Sigmoid colon (tissue), 7 donors: ENCODE data around the gene MELTF. TPM values are rescaled to one million over a fixed set of nuclear protein-coding genes. Genes with fewer than 3 reads are reported as not detected.
A peak's percentile ranks its signal among the peaks of the same experiment; 100 is the strongest.

Experiments
- DNase-seq: peaks from one replicate; pipeline ENCODE4 v3.0.0-alpha.2; 2019
- H3K27ac ChIP-seq, 4 donors: fragments of 200-600 bp; sonication (generic); one replicate each; pipeline ENCODE4 v1.5.1; 2016 to 2019; ENCODE audit warnings: mild to moderate bottlenecking in 1 of 4
- H3K27me3 ChIP-seq, 3 donors: fragments of 200-600 bp; sonication (generic); one replicate each; pipeline ENCODE4 v1.5.1; 2019; ENCODE audit warnings: mild to moderate bottlenecking in 1 of 3
- H3K36me3 ChIP-seq, 4 donors: fragments of 200-600 bp; sonication (generic); one replicate each; pipeline ENCODE4 v1.5.1; 2016 to 2019
- H3K4me1 ChIP-seq, 4 donors: fragments of 200-600 bp; sonication (generic); one replicate each; pipeline ENCODE4 v1.5.1; 2017 to 2019
- H3K4me3 ChIP-seq, 4 donors: fragments of 200-600 bp; sonication (generic); one replicate each; pipeline ENCODE4 v1.5.1; 2017 to 2019; ENCODE audit warnings: mild to moderate bottlenecking in 2 of 4, moderate library complexity in 1 of 4
- H3K9me3 ChIP-seq, 4 donors: fragments of 200-600 bp in 3 of 4; sonication (generic) in 3 of 4; one replicate each; pipeline versions ENCODE4 v1.5.1 to v1.6.1; 2013 to 2019
- CTCF ChIP-seq, 4 experiments: fragments of 450-650 bp in 3 of 4; fragments of 200-600 bp in 1 of 4; IDR thresholded peaks; one replicate each; pipeline ENCODE4 v1.5.1; 2016 to 2019; ENCODE audit warnings: antibody characterized with exemption in 4 of 4, mild to moderate bottlenecking in 3 of 4, moderate library complexity in 2 of 4
- EP300 ChIP-seq, 4 donors: sonication (generic); formaldehyde crosslinking; IDR thresholded peaks; one replicate each; pipeline ENCODE4 v1.6.1; 2017; ENCODE audit warnings: antibody characterized with exemption in 4 of 4
- POLR2A ChIP-seq, 2 donors: fragments of 450-650 bp; IDR thresholded peaks; one replicate each; pipeline ENCODE4 v1.6.1; 2016; ENCODE audit warnings: antibody characterized with exemption in 2 of 2, mild to moderate bottlenecking in 2 of 2, moderate library complexity in 2 of 2
- POLR2AphosphoS5 ChIP-seq, 4 donors: sonication (generic); formaldehyde crosslinking; IDR thresholded peaks; one replicate each; pipeline ENCODE4 v1.6.1; 2017; ENCODE audit warnings: antibody characterized with exemption in 4 of 4
- WGBS, 2 donors: extraction: QIAGEN DNeasy Blood & Tissue Kit; methylation state at CpG; one replicate each; pipeline ENCODE4 v1.1.7; 2013; 5-methylcytosine and 5-hydroxymethylcytosine counted together
- intact Hi-C: fragments of 100-400 bp; cut with DNase I; formaldehyde crosslinking; loops from one replicate; pipeline ENCODE4 v1.15.1; 2023
- polyA plus RNA-seq, 3 donors: library from polyadenylated mRNA; stranded (reverse); fragments of 200-250 nt; gene quantifications; one replicate each; pipeline ENCODE4 v1.2.3, GENCODE V29; 2013
- total RNA-seq, 4 donors: library from RNA; depleted of rRNA; stranded (reverse); fragments of >200 nt; gene quantifications; one replicate each; pipeline ENCODE4 v1.1.0, GENCODE V29; 2016
- donor health status: healthy with polysubstance abuse.
- donor health status: Bipolar disorder and iron deficiency.
- donor health status: healthy.

The MELTF gene
- total and polyA plus RNA-seq, 7 donors = 0.92 to 9.6 (median 2.7) TPM

GRCh38 chr3:197021729-197022404 lies 7.8 kb downstream of the MELTF start:
- H3K9me3 ChIP-seq = no peaks in the 10 kb centered on the region
- no peaks in the 10 kb centered on the region for H3K4me1 ChIP-seq
- H3K36me3 ChIP-seq = no peaks in the 10 kb centered on the region
- H3K4me3 ChIP-seq = no peak overlapping the region
- intact Hi-C loops = no loop called here
- 80 to 89% methylated on average over 15 of the region's 15 CpGs for WGBS, 2 donors
- H3K27ac ChIP-seq = no peak overlapping the region
- peaks cover 0 to 20% (median 0%) of the 10 kb centered on the region in 3 donors for H3K27me3 ChIP-seq
- TF ChIP-seq EP300 (IDR thresholded peaks at IDR 0.05) (no peak), POLR2A (IDR thresholded peaks at IDR 0.05) (no peak), CTCF (IDR thresholded peaks at IDR 0.05) (no peak), POLR2AphosphoS5 (IDR thresholded peaks at IDR 0.05) (no peak)
- DNase-seq = peak; percentile 21

- WGBS, 2 donors = 78 to 81% methylated on average over 10 of the region's 10 CpGs
- no peak overlapping the region for H3K4me3 ChIP-seq
- peaks cover 0 to 20% (median 0%) of the 10 kb centered on the region in 3 donors for H3K27me3 ChIP-seq
- no peaks in the 10 kb centered on the region for H3K4me1 ChIP-seq
- intact Hi-C loops = no loop called here
- TF ChIP-seq EP300 (IDR thresholded peaks at IDR 0.05) (no peak), POLR2A (IDR thresholded peaks at IDR 0.05) (no peak), POLR2AphosphoS5 (IDR thresholded peaks at IDR 0.05) (no peak), CTCF (IDR thresholded peaks at IDR 0.05) (no peak)
- H3K9me3 ChIP-seq = no peaks in the 10 kb centered on the region
- H3K27ac ChIP-seq = no peak overlapping the region
- no peaks in the 10 kb centered on the region for H3K36me3 ChIP-seq
- peak; percentile 46 for DNase-seq
Observed at GRCh38 chr3:197021231-197021630, 8.4 kb downstream of the MELTF start.

GRCh38 chr3:197019535-197019934 lies 10.1 kb downstream of the MELTF start:
- Histone ChIP-seq H3K4me1 (no peaks in the 10 kb centered on the region), H3K27me3 (peaks cover 0 to 20% (median 0%) of the 10 kb centered on the region in 3 donors), H3K9me3 (no peaks in the 10 kb centered on the region), H3K4me3 (no peak overlapping the region), H3K27ac (no peak overlapping the region), H3K36me3 (no peaks in the 10 kb centered on the region)
- DNase-seq = peak; percentile 35
- no peak for TF ChIP-seq POLR2AphosphoS5 (IDR thresholded peaks at IDR 0.05)
- no peak for TF ChIP-seq EP300 (IDR thresholded peaks at IDR 0.05)
- no peak for TF ChIP-seq CTCF (IDR thresholded peaks at IDR 0.05)
- no peak for TF ChIP-seq POLR2A (IDR thresholded peaks at IDR 0.05)
- intact Hi-C loops = no loop called here
- 80 to 90% methylated on average over 13 of the region's 13 CpGs for WGBS, 2 donors

GRCh38 chr3:197019021-197019420 lies 10.6 kb downstream of the MELTF start:
- no peak for DNase-seq
- WGBS, 2 donors = 22 to 48% methylated on average over 6 of the region's 6 CpGs
- H3K4me3 ChIP-seq = no peak overlapping the region
- no peaks in the 10 kb centered on the region for H3K9me3 ChIP-seq
- no peaks in the 10 kb centered on the region for H3K36me3 ChIP-seq
- TF ChIP-seq POLR2A (IDR thresholded peaks at IDR 0.05) = no peak
- TF ChIP-seq POLR2AphosphoS5 (IDR thresholded peaks at IDR 0.05) = no peak
- TF ChIP-seq EP300 (IDR thresholded peaks at IDR 0.05) = no peak
- no peak for TF ChIP-seq CTCF (IDR thresholded peaks at IDR 0.05)
- intact Hi-C loops = no loop called here
- H3K27me3 ChIP-seq = peaks cover 0 to 17% (median 0%) of the 10 kb centered on the region in 3 donors
- no peaks in the 10 kb centered on the region for H3K4me1 ChIP-seq
- H3K27ac ChIP-seq = no peak overlapping the region

- intact Hi-C loops = no loop called here
- TF ChIP-seq POLR2A (IDR thresholded peaks at IDR 0.05) (no peak), EP300 (IDR thresholded peaks at IDR 0.05) (no peak), CTCF (IDR thresholded peaks at IDR 0.05) (no peak), POLR2AphosphoS5 (IDR thresholded peaks at IDR 0.05) (no peak)
- Histone ChIP-seq H3K27me3 (no peaks in the 10 kb centered on the region), H3K4me1 (no peaks in the 10 kb centered on the region), H3K9me3 (no peaks in the 10 kb centered on the region), H3K4me3 (no peak overlapping the region), H3K36me3 (no peaks in the 10 kb centered on the region), H3K27ac (no peak overlapping the region)
- 96 to 97% methylated on average over 18 of the region's 18 CpGs for WGBS, 2 donors
- no peak for DNase-seq
Observed at GRCh38 chr3:197017003-197017402, 12.6 kb downstream of the MELTF start.
